HepG2 (cell line): ENCODE measurements around the gene CDC34. TPM values are rescaled to one million over a fixed set of nuclear protein-coding genes. Genes with fewer than 3 reads are reported as not detected.

Experiments
- AGO1 ChIP-seq: fragments of 200-400 bp; formaldehyde crosslinking; IDR thresholded peaks from 2 replicates; pipeline ENCODE4 v1.6.1; 2017; ENCODE audit warnings: mild to moderate bottlenecking, low read depth, low read length, moderate library complexity; ENCODE audit not compliant: poor library complexity, severe bottlenecking
- CBX5 ChIP-seq: sonication (generic); formaldehyde crosslinking; IDR thresholded peaks from 2 replicates; pipeline ENCODE4 v1.4.0; 2020; ENCODE audit warnings: missing genetic modification reagents, borderline replicate concordance
- CEBPG ChIP-seq: IDR thresholded peaks from 2 replicates; pipeline ENCODE4 v1.6.1; 2016
- CENPT ChIP-seq: sonication (generic); formaldehyde crosslinking; IDR thresholded peaks from 2 replicates; pipeline ENCODE4 v1.8.0; 2022; ENCODE audit warnings: low read depth, mild to moderate bottlenecking, moderate library complexity, missing genetic modification reagents
- DMAP1 ChIP-seq: IDR thresholded peaks from 2 replicates; pipeline ENCODE4 v1.6.1; 2016
- MBNL3 ChIP-seq: fragments of 250-450 bp; sonication (Bioruptor Pico); conservative IDR thresholded peaks from 2 replicates; pipeline ENCODE4 v1.8.0; 2022; ENCODE audit warnings: mild to moderate bottlenecking, inconsistent platforms
- SMAD3 ChIP-seq: sonication (generic); formaldehyde crosslinking; IDR thresholded peaks from 2 replicates; pipeline ENCODE4 v1.4.0; 2020; ENCODE audit warnings: missing genetic modification reagents
- ZNF263 ChIP-seq: sonication (generic); formaldehyde crosslinking; IDR thresholded peaks from 2 replicates; pipeline ENCODE4 v1.4.0; 2020; ENCODE audit warnings: missing genetic modification reagents
- polyA plus RNA-seq, 8 experiments: library from polyadenylated mRNA; depleted of rRNA in 3 of 8; stranded (reverse) in 7 of 8; unstranded in 1 of 8; fragments of >200 nt; fragmentation: Illumina TruSeq in 4 of 8; extraction: Trizol in 4 of 8; gene quantifications; 2 replicates each; pipeline versions ENCODE4 v1.2.1 to v1.2.3, GENCODE V29; 2011 to 2016; ENCODE audit warnings: low read depth in 4 of 8, missing spikeins in 1 of 8, mixed read lengths in 1 of 8; ENCODE audit not compliant: insufficient read depth in 1 of 8
- total RNA-seq, 5 experiments: library from RNA; depleted of rRNA; stranded (reverse); fragments of >200 nt; fragmentation: Illumina TruSeq; extraction: Trizol; gene quantifications; 2 replicates each; pipeline ENCODE4 v1.2.3, GENCODE V29; 2016; ENCODE audit warnings: low read depth in 1 of 5
- TF ChIP-seq, protein P1 (sequence below): sonication (generic); formaldehyde crosslinking; IDR thresholded peaks from 2 replicates; pipeline ENCODE4 v1.5.1; 2020; ENCODE audit warnings: mild to moderate bottlenecking, missing genetic modification reagents
- TF ChIP-seq, protein P2 (sequence below): sonication (generic); formaldehyde crosslinking; IDR thresholded peaks from 2 replicates; pipeline ENCODE4 v1.5.0; 2020; ENCODE audit warnings: mild to moderate bottlenecking, missing genetic modification reagents, borderline replicate concordance
- TF ChIP-seq, protein P3 (sequence below): sonication (generic); formaldehyde crosslinking; IDR thresholded peaks from 2 replicates; pipeline ENCODE4 v1.4.0; 2020; ENCODE audit warnings: missing genetic modification reagents
- TF ChIP-seq, protein P4 (sequence below): sonication (generic); formaldehyde crosslinking; IDR thresholded peaks from 2 replicates; pipeline ENCODE4; 2020; ENCODE audit warnings: missing genetic modification reagents, mild to moderate bottlenecking, borderline replicate concordance
- TF ChIP-seq, protein P5 (sequence below): sonication (generic); formaldehyde crosslinking; IDR thresholded peaks from 2 replicates; pipeline ENCODE4 v1.4.0; 2020; ENCODE audit warnings: missing genetic modification reagents
- TF ChIP-seq, protein P6 (sequence below): sonication (generic); formaldehyde crosslinking; IDR thresholded peaks from 2 replicates; pipeline ENCODE4 v1.4.0; 2020; ENCODE audit warnings: mild to moderate bottlenecking, missing genetic modification reagents

Gene CDC34
- total and polyA plus RNA-seq, 2 of the 13 experiments (the other 11 are each of a cell fraction or from before 2014, with no cell fraction given): 138 to 150 TPM

DNA sequence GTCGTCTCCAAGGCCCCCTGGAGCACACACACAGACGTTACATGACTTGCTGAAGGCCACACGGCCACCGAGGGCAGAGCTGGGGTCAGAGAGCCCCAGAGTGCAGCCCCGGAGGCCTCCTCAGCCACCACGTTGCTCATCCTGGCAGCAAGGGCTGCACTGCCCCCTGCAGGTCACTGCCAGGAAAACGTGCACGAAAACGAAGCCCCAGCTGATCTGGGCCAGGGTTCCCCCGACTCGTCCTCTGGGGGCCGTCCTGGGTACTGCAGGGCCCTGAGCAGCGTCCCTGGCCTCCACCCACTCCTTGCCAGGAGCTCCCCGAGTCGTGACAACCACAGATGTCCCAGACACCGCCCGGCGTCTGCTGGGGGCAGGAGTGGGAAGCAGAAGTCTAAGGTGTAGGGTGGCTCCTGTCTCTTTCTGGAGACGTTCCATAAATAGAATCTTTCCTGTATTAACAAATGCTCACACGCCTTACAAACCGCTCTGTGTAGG is 20.9 kb upstream of the CDC34 start (continued):
- TF ChIP-seq, protein P1, sequence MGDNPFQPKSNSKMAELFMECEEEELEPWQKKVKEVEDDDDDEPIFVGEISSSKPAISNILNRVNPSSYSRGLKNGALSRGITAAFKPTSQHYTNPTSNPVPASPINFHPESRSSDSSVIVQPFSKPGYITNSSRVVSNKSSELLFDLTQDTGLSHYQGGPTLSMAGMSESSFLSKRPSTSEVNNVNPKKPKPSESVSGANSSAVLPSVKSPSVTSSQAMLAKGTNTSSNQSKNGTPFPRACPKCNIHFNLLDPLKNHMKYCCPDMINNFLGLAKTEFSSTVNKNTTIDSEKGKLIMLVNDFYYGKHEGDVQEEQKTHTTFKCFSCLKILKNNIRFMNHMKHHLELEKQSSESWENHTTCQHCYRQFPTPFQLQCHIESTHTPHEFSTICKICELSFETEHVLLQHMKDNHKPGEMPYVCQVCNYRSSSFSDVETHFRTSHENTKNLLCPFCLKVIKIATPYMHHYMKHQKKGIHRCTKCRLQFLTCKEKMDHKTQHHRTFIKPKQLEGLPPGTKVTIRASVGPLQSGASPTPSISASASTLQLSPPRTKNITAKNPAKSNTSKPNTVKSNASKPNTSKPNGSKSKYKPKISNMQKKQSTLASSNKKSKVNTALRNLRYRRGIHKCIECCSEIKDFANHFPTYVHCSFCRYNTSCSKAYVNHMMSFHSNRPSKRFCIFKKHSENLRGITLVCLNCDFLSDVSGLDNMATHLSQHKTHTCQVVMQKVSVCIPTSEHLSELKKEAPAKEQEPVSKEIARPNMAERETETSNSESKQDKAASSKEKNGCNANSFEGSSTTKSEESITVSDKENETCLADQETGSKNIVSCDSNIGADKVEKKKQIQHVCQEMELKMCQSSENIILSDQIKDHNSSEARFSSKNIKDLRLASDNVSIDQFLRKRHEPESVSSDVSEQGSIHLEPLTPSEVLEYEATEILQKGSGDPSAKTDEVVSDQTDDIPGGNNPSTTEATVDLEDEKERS: 0 out of 2 replicates have a peak, but pooled peaks have one; percentile 36
- TF ChIP-seq, protein P2, sequence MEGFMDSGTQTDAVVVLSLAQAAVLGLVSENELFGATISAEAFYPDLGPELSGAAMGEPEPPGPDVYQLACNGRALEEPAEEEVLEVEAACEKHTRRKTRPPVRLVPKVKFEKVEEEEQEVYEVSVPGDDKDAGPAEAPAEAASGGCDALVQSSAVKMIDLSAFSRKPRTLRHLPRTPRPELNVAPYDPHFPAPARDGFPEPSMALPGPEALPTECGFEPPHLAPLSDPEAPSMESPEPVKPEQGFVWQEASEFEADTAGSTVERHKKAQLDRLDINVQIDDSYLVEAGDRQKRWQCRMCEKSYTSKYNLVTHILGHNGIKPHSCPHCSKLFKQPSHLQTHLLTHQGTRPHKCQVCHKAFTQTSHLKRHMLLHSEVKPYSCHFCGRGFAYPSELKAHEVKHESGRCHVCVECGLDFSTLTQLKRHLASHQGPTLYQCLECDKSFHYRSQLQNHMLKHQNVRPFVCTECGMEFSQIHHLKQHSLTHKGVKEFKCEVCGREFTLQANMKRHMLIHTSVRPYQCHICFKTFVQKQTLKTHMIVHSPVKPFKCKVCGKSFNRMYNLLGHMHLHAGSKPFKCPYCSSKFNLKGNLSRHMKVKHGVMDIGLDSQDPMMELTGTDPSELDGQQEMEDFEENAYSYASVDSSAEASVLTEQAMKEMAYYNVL (CRISPR knock-in tag): peak; percentile 34; the same call in 1 of the 2 replicates
- TF ChIP-seq DMAP1 (CRISPR knock-in tag): peak; percentile 62
- TF ChIP-seq, protein P3, sequence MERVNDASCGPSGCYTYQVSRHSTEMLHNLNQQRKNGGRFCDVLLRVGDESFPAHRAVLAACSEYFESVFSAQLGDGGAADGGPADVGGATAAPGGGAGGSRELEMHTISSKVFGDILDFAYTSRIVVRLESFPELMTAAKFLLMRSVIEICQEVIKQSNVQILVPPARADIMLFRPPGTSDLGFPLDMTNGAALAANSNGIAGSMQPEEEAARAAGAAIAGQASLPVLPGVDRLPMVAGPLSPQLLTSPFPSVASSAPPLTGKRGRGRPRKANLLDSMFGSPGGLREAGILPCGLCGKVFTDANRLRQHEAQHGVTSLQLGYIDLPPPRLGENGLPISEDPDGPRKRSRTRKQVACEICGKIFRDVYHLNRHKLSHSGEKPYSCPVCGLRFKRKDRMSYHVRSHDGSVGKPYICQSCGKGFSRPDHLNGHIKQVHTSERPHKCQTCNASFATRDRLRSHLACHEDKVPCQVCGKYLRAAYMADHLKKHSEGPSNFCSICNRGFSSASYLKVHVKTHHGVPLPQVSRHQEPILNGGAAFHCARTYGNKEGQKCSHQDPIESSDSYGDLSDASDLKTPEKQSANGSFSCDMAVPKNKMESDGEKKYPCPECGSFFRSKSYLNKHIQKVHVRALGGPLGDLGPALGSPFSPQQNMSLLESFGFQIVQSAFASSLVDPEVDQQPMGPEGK (CRISPR knock-in tag): peak; percentile 80
- TF ChIP-seq, protein P4, sequence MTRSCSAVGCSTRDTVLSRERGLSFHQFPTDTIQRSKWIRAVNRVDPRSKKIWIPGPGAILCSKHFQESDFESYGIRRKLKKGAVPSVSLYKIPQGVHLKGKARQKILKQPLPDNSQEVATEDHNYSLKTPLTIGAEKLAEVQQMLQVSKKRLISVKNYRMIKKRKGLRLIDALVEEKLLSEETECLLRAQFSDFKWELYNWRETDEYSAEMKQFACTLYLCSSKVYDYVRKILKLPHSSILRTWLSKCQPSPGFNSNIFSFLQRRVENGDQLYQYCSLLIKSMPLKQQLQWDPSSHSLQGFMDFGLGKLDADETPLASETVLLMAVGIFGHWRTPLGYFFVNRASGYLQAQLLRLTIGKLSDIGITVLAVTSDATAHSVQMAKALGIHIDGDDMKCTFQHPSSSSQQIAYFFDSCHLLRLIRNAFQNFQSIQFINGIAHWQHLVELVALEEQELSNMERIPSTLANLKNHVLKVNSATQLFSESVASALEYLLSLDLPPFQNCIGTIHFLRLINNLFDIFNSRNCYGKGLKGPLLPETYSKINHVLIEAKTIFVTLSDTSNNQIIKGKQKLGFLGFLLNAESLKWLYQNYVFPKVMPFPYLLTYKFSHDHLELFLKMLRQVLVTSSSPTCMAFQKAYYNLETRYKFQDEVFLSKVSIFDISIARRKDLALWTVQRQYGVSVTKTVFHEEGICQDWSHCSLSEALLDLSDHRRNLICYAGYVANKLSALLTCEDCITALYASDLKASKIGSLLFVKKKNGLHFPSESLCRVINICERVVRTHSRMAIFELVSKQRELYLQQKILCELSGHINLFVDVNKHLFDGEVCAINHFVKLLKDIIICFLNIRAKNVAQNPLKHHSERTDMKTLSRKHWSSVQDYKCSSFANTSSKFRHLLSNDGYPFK: peak; percentile 47; the same call in 1 of the 2 replicates
- TF ChIP-seq CBX5: peak; percentile 60; the same call in 1 of the 2 replicates
- TF ChIP-seq, protein P5, sequence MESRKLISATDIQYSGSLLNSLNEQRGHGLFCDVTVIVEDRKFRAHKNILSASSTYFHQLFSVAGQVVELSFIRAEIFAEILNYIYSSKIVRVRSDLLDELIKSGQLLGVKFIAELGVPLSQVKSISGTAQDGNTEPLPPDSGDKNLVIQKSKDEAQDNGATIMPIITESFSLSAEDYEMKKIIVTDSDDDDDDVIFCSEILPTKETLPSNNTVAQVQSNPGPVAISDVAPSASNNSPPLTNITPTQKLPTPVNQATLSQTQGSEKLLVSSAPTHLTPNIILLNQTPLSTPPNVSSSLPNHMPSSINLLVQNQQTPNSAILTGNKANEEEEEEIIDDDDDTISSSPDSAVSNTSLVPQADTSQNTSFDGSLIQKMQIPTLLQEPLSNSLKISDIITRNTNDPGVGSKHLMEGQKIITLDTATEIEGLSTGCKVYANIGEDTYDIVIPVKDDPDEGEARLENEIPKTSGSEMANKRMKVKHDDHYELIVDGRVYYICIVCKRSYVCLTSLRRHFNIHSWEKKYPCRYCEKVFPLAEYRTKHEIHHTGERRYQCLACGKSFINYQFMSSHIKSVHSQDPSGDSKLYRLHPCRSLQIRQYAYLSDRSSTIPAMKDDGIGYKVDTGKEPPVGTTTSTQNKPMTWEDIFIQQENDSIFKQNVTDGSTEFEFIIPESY (CRISPR knock-in tag): peak; percentile 90
- no peak for TF ChIP-seq MBNL3 (CRISPR knock-in tag)
- peak; percentile 25; the same call in 1 of the 2 replicates for TF ChIP-seq CEBPG (CRISPR knock-in tag)
- TF ChIP-seq AGO1: no peak
- TF ChIP-seq, protein P6, sequence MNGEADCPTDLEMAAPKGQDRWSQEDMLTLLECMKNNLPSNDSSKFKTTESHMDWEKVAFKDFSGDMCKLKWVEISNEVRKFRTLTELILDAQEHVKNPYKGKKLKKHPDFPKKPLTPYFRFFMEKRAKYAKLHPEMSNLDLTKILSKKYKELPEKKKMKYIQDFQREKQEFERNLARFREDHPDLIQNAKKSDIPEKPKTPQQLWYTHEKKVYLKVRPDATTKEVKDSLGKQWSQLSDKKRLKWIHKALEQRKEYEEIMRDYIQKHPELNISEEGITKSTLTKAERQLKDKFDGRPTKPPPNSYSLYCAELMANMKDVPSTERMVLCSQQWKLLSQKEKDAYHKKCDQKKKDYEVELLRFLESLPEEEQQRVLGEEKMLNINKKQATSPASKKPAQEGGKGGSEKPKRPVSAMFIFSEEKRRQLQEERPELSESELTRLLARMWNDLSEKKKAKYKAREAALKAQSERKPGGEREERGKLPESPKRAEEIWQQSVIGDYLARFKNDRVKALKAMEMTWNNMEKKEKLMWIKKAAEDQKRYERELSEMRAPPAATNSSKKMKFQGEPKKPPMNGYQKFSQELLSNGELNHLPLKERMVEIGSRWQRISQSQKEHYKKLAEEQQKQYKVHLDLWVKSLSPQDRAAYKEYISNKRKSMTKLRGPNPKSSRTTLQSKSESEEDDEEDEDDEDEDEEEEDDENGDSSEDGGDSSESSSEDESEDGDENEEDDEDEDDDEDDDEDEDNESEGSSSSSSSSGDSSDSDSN: peak; percentile 74
- TF ChIP-seq CENPT (CRISPR knock-in tag): no peak
- 0 out of 2 replicates have a peak, but pooled peaks have one; percentile 45 for TF ChIP-seq SMAD3
- TF ChIP-seq ZNF263: peak; percentile 69
